Measurements from ENCODE around the gene SIAH1.
"Not testable (repeated sequence)": the region's sequence is repeated elsewhere in the genome, so short reads cannot be mapped to it uniquely, and the experiment has no call there.

Gene SIAH1, protein sequence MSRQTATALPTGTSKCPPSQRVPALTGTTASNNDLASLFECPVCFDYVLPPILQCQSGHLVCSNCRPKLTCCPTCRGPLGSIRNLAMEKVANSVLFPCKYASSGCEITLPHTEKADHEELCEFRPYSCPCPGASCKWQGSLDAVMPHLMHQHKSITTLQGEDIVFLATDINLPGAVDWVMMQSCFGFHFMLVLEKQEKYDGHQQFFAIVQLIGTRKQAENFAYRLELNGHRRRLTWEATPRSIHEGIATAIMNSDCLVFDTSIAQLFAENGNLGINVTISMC

GRCh38 chr16:48385253-48386150, at the start of gene SIAH1:
SIAH1 (minus strand) TSS chr16:48385413; CDS start chr16:48362428, 22,985 bp downstream.
- peak; percentile 80 for DNase-seq (ENCODE audit: low read depth)

- DNase-seq (ENCODE audit: low read depth), result no peak
Observed at GRCh38 chr16:48434653-48435317, 49.6 kb upstream of the SIAH1 start.

DNA sequence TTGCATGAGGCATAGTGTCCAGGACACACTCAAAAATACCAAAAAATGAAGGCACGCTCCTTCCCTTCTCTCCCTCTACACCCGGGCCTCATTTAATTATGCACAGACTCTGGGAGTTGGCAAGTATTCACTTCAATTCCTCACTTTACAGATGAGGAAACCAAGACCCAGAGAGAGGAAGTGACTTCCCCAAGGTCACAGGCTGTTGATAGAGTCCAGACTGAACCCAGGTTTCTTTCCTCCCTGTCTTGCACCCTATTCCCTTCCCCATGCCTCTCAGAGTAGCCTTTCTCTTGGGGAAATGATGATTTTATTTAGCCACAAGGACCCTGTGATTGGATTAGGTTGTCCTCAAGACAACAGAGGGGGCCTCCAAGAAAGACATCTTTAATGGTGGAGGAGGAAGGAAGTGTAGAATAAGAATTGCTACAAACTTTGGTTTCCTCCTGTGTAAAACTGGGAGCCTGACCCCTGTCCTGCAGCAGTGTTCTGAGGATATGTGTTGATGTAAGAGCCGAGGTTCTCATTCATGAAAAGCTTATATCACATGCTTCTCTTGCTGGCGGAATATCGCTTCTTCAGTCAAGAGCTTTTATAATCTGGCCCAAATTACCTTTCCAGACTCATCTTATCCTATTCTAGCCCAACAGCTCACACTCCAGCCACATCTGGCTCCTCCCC, 48.8 kb upstream of the SIAH1 start:
- no peak for DNase-seq (ENCODE audit: low read depth)

GRCh38 chr16:48433116-48433849, 48.1 kb upstream of the SIAH1 start:
- DNase-seq (ENCODE audit: low read depth), result no peak

GRCh38 chr16:48432136-48432535, 46.9 kb upstream of the SIAH1 start:
- no peak for DNase-seq (ENCODE audit: low read depth)

- DNase-seq (ENCODE audit: low read depth), result no peak
Observed at GRCh38 chr16:48430890-48431289, 45.7 kb upstream of the SIAH1 start.

DNA sequence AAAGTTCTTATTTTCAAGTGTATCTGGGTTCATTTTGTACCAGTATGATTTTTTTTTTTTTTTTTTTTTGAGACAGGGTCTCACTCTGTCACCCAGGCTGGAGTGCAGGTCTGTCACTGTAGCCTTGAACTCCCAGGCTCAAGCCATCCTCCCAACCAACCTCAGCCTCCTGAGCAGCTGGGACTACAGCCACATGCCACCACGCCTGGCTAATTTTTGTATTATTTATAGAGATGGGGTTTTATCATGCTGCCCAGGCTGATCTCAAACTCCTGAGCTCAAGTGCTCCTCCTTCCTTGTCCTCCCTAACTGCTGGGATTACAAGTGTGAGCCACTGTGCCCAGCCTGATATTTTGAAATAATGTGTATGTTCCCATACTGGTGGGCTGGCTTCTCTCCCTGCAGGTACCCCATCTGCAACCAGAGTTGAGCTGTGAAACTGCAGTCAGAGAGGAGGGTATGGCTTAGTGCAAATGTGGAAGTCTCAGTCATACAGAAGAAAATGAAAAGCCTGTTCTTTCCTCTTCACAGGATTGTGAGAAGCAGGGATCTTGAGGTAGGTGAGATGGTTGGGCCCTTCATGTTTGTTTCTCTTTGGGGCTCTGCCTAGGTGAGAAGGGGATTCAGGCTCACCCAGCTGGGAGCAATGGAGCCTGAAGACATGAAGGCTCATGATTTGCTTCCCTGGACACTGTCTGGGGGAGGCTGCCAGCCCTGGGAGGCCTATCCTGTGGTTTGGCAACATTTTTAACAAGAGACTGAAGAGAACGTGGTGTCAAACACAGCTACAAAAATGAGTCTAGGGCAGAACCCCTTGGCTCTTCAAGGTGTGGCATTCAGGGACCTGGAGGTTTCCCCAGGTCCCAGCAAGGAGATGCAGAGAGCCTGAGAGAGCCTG, 41.3 kb upstream of the SIAH1 start:
- no peak for DNase-seq (ENCODE audit: low read depth)

DNA sequence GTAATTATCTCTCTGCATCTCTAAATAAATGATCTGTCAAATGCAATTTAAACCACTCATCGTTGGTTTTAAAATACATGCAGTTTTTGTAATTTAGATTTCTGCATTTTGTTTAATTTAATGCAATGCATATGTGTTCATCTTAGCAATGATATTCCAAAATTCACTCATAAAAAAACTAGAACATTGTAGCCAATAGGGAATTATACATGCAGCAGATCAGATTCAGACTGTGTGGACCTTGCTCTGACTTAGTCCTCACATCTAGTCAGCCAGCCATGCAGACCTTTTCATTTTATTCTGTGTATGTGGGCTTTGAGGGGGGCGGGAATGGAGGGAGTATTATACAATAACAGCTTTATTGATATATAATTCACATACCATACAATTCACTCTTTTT, 37.3 kb upstream of the SIAH1 start:
- no peak for DNase-seq (ENCODE audit: low read depth)

DNA sequence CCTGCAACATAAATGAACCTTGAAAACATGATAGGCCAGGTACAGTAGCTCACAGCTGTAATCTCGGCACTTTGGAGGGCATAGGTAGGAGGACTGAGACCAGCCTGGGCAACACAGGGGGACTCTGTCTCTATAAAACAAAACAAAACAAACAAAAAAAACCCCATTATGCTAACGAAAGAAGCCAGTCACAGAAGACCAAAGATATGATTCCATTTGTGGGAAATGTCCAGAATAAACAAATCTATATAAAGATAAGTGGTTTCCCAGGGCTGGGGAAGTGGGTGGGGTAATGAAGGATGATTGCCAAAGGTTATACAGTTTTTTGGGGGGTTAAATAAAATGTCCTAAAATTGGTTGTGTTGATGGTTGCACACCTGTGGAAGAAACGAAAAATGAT, 36.5 kb upstream of the SIAH1 start:
- no peak for DNase-seq (ENCODE audit: low read depth)

DNA sequence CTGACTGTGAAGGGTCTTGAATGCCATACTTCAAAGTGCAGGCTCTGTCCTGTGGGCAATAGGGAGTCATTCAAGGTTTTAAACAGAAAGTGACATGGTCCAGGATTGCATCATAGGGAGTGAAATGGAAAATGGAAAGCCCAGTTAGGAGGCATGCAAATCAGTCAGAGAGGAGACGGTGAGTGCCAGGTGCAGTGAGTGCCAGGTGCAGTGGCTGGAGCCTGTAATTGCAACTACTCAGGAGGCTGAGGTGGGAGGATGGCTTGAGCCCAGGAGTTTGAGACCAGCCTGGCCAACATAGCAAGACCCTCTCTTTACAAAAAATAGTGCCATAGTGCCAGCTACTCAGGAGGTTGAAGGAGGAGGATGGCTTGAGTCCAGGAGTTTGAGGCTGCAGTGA, 35.2 kb upstream of the SIAH1 start:
- DNase-seq (ENCODE audit: low read depth), result no peak

GRCh38 chr16:48416617-48417016, 31.4 kb upstream of the SIAH1 start:
- not testable (repeated sequence) for DNase-seq (ENCODE audit: low read depth)

- no peak for DNase-seq (ENCODE audit: low read depth)
Observed at GRCh38 chr16:48413272-48413671, 28.1 kb upstream of the SIAH1 start.

- no peak for DNase-seq (ENCODE audit: low read depth)
Observed at GRCh38 chr16:48409839-48410632, 24.8 kb upstream of the SIAH1 start.

GRCh38 chr16:48408688-48409087, 23.5 kb upstream of the SIAH1 start:
- DNase-seq (ENCODE audit: low read depth), result no peak

DNA sequence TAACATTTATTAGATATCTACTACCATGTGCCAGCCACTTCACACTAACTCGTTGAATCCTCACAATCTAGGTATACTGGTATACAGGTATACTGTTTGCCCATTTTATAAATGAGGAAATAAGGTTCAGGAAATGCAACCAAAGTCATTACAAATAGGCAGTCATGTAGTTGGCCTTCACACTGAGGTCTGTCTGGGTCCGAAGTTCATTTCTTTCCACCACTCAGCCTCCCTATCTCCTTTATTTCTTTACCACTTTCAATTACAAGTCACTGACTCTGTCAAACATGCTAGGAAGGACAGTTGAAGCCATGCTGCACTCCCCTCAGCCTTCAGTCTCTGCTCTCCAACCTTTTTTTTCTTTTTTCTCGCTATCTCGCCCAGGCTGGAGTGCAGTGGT, 20.7 kb upstream of the SIAH1 start:
- DNase-seq (ENCODE audit: low read depth), result no peak

DNA sequence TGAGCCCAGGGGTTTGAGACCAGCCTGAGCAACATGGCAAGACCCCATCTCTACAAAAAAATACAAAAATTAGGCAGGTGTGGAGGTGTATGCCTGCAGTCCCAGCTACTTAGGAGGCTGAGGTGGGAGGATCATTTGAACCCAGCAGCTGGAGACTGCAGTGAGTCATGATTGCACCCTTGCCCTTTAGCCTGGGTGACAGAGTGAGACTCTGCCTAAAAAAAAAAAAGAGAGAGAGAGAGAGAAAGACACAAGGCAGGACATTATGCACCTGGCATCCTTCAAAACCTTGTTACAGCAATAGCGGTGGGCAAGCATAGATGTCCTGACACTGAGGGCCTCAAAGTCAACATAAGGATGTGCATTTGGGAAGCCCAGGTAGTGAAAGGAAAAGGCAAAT, 19.9 kb upstream of the SIAH1 start:
- no peak for DNase-seq (ENCODE audit: low read depth)

DNA sequence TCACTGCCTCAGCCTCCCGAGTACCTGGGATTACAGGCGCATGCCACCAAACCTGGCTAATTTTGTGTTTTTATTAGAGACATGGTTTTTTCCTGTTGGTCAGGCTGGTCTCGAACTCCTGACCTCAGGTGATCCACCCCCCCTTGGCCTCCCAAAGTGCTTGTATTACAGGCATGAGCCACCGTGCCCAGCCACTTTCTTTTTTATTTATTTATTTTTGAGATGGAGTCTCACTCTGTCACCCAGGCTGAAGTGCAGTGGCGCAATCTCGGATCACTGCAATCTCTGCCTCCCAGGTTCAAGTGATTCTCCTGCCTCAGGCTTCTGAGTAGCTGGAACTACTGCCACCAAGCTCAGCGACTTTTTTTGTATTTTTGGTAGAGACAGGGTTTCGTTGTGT, 17.3 kb upstream of the SIAH1 start:
- not testable (repeated sequence) for DNase-seq (ENCODE audit: low read depth)

DNA sequence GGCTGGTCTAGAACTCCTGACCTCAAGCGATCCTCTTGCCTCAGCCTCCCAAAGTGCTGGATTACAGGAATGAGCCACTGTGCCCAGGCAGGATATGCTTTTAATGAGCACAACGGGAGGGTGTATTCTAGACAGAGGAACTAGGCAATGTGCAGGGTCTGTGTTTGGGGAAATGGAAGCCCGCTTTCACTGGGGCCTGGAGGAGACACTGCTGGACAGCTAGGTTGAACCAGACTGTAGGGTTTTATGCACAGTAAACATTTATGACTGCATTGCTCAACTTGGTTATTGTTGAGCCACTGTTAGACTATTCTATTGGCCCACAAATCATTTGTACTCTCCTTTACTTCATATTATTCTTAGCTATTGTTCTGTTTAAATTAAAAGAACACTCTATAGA, 10.2 kb upstream of the SIAH1 start:
- no peak for DNase-seq (ENCODE audit: low read depth)

- no peak for DNase-seq (ENCODE audit: low read depth)
Observed at GRCh38 chr16:48394355-48394703, 9.1 kb upstream of the SIAH1 start.
